ENCODE data around the gene KRTAP5-6.
"Not testable (repeated sequence)": the region's sequence is repeated elsewhere in the genome, so short reads cannot be mapped to it uniquely, and the experiment has no call there.

The KRTAP5-6 gene

DNA sequence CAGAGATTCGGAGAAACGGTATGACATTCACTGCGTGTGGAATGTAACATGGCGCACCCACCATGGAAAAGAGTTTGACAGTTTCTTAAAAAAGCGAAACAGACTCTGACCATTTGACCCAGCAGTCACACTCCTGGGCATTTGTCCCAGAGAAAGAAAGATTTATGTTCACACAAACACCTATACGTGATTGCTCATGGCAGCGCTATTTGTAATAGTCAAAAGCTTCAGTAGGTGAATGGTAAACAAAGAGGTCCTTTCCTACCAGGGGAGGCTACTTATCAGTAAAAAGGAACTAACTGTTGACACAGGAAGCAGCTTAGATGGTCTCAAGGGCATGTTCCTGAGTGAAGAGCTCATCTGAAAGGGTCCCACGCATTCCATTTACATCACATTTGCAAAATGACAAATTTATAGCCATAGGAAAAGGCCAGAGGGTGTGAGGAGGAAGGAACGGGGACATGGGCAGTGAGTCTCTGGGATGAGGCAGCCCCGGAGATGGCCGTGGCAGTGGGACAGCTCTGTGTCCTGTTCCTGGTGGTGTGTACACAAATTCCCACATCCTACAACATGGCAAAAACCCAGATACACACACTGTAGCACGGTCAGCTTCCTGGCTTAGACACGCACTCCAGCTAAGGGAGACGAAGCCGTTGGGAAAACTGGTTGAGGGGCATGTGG, 14.6 kb upstream of the KRTAP5-6 start:
- Mint-ChIP-seq H3K36me3 (ENCODE audit: low read depth) (no peaks in the 10 kb centered on the region), H3K27ac (no peak overlapping the region), H3K9me3 (peaks cover 10% of the 10 kb centered on the region), H3K27me3 (ENCODE audit: low read depth, poor library complexity) (peaks cover 9% of the 10 kb centered on the region), H3K4me1 (peaks cover 23% of the 10 kb centered on the region), H3K4me3 (peak overlapping the region; percentile 42)
- DNase-seq: no peak
- TF ChIP-seq, protein P1, sequence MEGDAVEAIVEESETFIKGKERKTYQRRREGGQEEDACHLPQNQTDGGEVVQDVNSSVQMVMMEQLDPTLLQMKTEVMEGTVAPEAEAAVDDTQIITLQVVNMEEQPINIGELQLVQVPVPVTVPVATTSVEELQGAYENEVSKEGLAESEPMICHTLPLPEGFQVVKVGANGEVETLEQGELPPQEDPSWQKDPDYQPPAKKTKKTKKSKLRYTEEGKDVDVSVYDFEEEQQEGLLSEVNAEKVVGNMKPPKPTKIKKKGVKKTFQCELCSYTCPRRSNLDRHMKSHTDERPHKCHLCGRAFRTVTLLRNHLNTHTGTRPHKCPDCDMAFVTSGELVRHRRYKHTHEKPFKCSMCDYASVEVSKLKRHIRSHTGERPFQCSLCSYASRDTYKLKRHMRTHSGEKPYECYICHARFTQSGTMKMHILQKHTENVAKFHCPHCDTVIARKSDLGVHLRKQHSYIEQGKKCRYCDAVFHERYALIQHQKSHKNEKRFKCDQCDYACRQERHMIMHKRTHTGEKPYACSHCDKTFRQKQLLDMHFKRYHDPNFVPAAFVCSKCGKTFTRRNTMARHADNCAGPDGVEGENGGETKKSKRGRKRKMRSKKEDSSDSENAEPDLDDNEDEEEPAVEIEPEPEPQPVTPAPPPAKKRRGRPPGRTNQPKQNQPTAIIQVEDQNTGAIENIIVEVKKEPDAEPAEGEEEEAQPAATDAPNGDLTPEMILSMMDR (IDR thresholded peaks at IDR 0.05): no peak

DNA sequence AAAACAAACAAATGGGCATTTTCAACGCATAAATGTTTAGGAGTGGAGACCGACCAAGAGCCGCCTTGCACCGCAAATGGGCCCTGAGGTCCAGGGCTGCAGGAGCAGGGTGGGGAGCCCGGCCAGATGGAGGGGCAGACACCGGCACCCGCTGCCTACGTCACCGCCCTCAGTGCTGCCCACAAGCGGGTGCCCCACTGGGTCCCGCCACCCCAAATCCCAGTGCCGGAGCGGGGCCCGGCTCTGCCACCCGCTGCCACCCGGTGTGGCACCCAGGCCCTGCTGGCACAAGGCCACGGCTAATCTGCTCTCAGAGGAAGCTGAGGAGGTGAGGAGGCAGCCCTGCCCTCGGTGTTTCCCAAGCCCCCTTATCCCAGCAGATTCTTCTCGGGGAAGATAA, 13.8 kb upstream of the KRTAP5-6 start:
- not testable (repeated sequence) for H3K27me3 Mint-ChIP-seq (ENCODE audit: low read depth, poor library complexity); DNase-seq; H3K4me3 Mint-ChIP-seq; H3K9me3 Mint-ChIP-seq; H3K36me3 Mint-ChIP-seq (ENCODE audit: low read depth); H3K27ac Mint-ChIP-seq
- peaks cover 23% of the 10 kb centered on the region for H3K4me1 Mint-ChIP-seq

DNA sequence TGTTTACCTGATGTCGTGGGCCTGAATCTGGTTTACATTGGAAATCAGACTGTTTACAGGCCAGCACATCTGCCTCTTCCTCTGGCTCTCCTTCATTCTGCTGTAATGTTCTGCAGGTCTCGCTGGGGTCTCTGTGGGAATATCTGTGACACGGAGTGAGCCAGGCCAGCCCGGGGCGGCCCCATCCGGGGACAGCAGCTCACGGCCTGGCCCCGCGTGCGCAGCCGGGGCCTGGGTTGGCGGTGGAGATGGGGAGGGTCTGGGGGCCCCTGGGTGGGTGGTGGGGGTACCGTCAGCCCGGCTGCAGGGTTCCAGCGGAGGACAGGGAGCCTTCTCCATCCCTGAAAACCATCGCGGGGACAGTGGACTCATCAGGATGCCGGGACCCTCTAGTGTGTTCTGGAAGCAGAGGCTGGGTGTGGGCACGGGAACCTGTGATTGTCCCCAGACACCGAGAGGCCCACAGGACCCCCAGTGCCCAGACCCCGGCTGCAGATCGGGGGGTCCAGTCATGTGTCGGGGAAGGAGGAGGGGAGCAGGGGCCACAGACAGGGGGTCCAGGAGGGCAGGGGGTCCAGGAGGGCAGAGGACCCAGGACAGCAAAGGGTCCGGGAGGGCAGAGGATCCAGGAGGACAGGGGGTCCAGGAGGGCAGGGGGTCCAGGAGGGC, 13.0 kb upstream of the KRTAP5-6 start:
- DNase-seq; H3K4me3 Mint-ChIP-seq; H3K27ac Mint-ChIP-seq; H3K36me3 Mint-ChIP-seq (ENCODE audit: low read depth): not testable (repeated sequence)
- Mint-ChIP-seq H3K27me3 (ENCODE audit: low read depth, poor library complexity) (peaks cover 14% of the 10 kb centered on the region), H3K4me1 (peaks cover 23% of the 10 kb centered on the region), H3K9me3 (peaks cover 13% of the 10 kb centered on the region)

DNA sequence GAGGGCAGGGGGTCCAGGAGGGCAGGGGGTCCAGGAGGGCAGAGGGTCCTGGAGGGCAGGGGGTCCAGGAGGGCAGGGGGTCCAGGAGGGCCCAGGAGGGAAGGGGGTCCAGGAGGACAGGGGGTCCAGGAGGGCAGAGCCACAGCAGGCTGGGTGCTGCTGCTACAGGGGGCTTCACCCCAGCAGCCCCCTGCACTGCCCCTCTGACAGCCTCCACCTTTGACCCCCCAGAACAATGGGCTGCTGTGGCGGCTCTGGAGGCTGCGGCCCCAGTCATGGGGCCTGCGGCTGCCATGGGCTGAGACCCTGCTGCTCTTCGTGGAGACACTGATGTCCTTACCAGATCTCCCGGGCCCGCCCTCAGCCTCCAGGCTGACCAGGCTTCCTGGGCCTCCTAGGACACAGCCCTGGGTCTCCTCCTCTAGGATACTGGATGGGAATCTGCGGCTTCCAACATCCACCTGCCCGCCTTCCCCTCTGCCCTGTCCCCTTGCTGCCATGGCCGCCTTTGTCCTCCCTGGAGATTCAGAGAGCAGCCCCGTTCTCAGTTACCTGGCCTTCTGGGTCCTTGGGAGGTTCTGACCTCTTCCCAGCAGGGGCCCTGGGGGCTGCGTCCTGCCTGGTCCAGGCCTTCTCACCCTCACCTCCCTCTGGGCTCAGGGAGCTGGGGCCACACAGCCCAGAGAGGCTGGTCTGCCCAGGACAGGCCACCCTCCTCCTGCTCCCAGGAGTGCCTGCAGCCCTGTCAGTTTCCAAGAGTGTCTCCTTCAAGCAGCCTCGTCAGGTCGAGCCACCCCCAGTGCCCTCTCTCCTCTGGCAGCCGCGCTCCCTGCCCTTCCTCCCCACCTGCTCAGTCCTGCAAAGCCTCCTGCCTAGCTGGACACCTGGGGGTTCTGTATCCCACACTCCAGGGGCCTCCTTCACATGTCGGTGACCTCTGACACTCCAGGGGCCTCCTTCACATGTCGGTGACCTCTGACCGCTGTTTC, 11.8 kb upstream of the KRTAP5-6 start:
- DNase-seq; H3K4me3 Mint-ChIP-seq; H3K9me3 Mint-ChIP-seq; H3K36me3 Mint-ChIP-seq (ENCODE audit: low read depth): not testable (repeated sequence)
- Mint-ChIP-seq H3K27me3 (ENCODE audit: low read depth, poor library complexity) (peaks cover 18% of the 10 kb centered on the region), H3K27ac (peak overlapping the region; percentile 25), H3K4me1 (peaks cover 23% of the 10 kb centered on the region)

DNA sequence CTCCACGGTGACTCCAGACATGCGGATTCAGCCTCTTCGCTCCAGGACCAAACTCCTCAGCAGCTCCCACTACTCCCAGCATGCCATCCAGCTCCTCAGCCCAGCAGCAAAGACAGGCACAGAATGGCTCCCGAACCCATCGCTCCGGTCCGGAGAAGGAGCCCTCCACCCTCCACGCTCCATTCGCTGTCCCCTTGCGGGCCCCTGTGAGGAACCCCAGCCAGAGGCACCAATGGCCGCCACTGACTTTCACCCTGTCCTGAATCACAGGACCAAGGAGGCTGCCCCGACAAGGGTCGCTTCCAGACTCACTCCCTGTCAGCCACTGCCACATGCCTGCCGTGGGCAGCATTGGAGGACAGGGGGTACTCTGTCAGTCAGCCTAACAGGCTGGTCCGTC, 10.8 kb upstream of the KRTAP5-6 start:
- DNase-seq; H3K4me3 Mint-ChIP-seq; H3K27ac Mint-ChIP-seq; H3K9me3 Mint-ChIP-seq; H3K36me3 Mint-ChIP-seq (ENCODE audit: low read depth): not testable (repeated sequence)
- Mint-ChIP-seq H3K27me3 (ENCODE audit: low read depth, poor library complexity) (peaks cover 19% of the 10 kb centered on the region), H3K4me1 (peaks cover 26% of the 10 kb centered on the region)

DNA sequence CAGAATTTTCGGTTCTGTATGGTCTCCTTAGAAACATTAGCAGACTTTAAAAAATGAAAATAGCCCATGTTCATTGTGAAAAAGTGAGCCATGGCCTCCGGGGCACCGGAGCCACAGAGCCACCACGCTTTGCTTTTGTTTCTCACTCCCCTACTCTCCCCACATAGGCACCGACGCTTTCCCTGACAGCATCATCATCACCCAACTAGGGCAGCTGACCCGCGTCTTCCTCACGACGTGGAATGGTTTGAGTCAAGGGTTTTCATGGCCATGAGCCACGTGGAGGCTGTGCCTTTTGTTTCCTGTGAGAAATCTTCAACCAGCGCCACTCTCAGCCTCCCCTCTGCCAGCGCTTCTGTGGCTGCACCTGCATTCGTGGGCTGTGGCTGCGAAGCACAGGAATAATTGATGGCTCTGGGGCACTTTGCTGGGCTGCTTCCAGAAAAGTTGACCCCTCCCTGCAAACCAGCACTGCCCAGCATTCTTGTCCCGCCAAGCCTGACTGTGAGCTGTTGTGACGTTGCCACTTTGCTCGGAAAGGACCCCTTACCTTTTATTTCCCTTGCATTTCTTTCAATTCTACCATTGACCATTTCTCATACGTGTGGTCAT, 8.6 kb upstream of the KRTAP5-6 start:
- H3K27me3 Mint-ChIP-seq (ENCODE audit: low read depth, poor library complexity): peaks cover 16% of the 10 kb centered on the region
- H3K36me3 Mint-ChIP-seq (ENCODE audit: low read depth): not testable (repeated sequence)

DNA sequence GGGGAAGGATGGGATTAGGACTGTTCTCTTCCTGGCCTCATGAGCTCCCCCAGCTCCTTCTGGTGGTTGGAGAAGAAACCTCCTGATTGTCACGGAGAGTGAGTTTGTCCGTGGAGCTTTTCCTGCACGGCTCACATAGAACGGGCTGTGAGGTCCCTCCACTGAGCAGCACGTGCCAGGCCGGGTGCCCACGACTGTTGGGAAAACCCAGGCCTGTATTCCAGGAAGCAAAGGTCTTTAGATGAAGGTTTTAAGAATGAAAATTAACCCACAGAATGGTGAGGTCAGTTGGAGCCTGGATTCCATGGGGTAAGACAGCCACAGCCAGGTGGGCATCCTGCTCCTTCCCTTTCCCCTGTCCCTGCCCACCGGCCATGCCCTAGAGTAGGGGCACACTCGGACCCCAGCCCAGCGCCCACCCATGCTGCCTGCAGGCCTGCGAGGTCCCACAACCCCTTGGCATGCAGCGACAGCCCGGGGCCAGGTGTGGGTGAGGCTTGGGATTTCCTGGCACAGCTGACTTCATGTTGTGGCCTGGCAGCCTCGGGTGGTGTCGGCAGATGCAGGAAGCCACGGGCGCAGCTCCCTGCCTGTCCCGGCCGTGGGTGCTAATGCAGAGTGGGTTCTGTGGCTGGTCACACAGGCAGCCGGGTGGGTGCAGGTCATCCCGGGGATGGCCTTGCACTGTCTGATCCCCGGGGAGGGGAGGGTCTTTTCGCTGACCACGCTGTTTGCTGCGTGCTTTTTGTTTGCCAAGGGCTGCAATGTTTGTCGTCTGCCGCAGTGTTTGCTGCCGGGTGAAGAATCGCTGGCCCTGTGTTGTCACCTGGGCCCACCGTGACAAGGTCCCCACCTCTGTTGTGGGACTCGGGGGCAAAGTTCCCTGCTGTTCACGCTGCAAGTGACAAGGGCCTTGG, 7.5 kb upstream of the KRTAP5-6 start:
- Mint-ChIP-seq H3K27me3 (ENCODE audit: low read depth, poor library complexity) (peaks cover 16% of the 10 kb centered on the region), H3K4me1 (peaks cover 31% of the 10 kb centered on the region)
- H3K36me3 Mint-ChIP-seq (ENCODE audit: low read depth); H3K27ac Mint-ChIP-seq; H3K4me3 Mint-ChIP-seq; H3K9me3 Mint-ChIP-seq; DNase-seq: not testable (repeated sequence)

More for the DNA sequence above, 8.6 kb upstream of the KRTAP5-6 start:
- H3K9me3 Mint-ChIP-seq, DNase-seq, H3K4me3 Mint-ChIP-seq, H3K27ac Mint-ChIP-seq: not testable (repeated sequence)
- peaks cover 24% of the 10 kb centered on the region for H3K4me1 Mint-ChIP-seq

Measured in nephron progenitor cell (in vitro differentiated cells).